GM12873 (cell line): Measurements from ENCODE around the gene ASRGL1.

Experiments
- CTCF ChIP-seq: IDR thresholded peaks from 2 replicates; pipeline ENCODE4 v1.5.1; 2012; ENCODE audit warnings: low read depth, mild to moderate bottlenecking, moderate library complexity, low read length, control low read depth; ENCODE audit not compliant: insufficient read depth; ENCODE audit errors: missing control alignments

The ASRGL1 gene

GRCh38 chr11:62337303-62338181, at the start of gene ASRGL1:
Gene ASRGL1, plus strand, starts transcription at chr11:62337448. Its CDS starts 530 bp downstream, at chr11:62337978.
- no peak for TF ChIP-seq CTCF

- no peak for TF ChIP-seq CTCF
Observed at GRCh38 chr11:62295504-62295903, 41.7 kb upstream of the ASRGL1 start.

DNA sequence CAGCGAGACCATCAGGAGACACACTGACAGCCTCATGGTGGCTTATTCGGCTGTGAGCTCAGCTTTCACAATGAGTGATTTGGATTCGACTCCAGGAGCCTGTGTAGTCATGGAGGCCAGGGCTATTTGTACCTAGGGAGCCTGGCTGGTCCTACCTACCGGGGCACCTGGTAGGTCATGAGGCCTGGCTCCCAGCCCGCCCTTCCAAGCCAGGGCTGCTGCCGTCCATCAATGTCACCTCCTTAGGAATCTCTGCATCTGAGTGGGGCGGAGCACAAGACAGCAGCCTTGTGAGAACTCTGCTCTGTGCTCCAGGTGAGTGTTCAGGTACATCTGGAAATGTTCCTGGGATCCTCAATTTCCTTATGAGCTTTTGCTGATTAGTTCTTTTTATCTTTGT, 38.3 kb upstream of the ASRGL1 start, which contains the start of gene SCGB1D4:
Gene SCGB1D4, minus strand, starts transcription at position 101 of the 400 bp plus-strand sequence. Its CDS starts 65 bp downstream, at position 36.
- TF ChIP-seq CTCF, result no peak

DNA sequence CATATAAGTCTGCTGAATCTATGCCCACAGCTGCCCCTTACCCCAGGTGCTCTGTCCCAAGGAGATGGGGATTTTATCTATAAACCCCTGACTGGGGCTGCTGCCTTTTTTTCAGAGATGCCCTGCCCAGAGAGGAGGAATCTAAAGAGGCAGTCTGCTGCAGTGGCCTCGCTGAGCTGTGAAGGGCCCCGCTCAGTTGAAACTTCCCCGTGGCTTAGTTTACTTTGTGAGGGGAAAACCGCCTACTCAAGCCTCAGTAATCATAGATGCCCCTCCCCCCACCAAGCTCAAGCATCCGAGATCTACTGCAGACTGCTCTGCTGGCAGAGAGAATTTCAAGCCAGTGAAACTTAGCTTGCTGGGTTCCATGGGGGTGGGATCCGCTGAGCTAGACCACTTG, 31.0 kb upstream of the ASRGL1 start:
- TF ChIP-seq CTCF, result no peak

DNA sequence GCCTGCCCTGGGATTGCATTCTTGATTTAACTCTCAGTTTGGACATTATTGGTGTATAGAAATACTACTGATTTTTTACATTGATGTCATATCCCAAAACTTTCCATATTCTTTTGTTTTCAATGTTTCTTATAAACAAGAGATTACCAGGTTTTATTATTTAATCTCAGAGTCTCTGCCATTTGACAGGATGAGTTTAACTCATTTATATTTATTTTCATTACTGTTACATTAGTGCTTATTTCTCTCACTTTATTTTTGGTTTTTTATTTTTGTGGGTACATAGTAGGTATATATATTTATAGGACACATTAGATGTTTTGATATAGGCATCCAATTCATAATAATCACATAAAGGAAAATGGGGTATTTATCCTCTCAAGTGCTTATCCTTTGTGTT, 29.3 kb upstream of the ASRGL1 start:
- no peak for TF ChIP-seq CTCF

GRCh38 chr11:62309991-62310390, 27.3 kb upstream of the ASRGL1 start:
- no peak for TF ChIP-seq CTCF

DNA sequence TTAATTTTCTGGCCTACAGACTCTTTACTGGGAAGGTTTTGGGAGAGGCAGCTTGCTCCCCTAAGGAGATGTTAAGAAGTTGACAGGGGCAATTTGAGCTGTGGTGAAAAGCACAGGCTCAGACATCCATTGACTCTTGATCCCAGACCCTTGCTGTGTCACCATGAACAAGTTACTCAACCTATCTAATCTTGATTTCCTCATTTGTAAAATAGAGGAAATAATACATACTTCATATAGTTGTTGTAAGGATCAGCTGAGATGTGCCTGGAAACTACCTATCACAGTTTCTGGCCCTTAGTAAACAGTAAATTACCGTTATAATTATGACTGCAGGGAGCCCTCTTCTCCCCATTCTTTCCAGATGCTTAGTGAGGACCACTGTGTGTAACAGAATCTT, 21.8 kb upstream of the ASRGL1 start:
- no peak for TF ChIP-seq CTCF
